GM19193 (cell line): ENCODE measurements around the gene MAD1L1.

ENCODE experiments used
- POLR2A ChIP-seq: IDR thresholded peaks from 4 replicates; pipeline ENCODE4 v1.6.1; 2011; ENCODE audit not compliant: insufficient read depth, insufficient read length; ENCODE audit errors: extremely low read depth

Gene MAD1L1

DNA sequence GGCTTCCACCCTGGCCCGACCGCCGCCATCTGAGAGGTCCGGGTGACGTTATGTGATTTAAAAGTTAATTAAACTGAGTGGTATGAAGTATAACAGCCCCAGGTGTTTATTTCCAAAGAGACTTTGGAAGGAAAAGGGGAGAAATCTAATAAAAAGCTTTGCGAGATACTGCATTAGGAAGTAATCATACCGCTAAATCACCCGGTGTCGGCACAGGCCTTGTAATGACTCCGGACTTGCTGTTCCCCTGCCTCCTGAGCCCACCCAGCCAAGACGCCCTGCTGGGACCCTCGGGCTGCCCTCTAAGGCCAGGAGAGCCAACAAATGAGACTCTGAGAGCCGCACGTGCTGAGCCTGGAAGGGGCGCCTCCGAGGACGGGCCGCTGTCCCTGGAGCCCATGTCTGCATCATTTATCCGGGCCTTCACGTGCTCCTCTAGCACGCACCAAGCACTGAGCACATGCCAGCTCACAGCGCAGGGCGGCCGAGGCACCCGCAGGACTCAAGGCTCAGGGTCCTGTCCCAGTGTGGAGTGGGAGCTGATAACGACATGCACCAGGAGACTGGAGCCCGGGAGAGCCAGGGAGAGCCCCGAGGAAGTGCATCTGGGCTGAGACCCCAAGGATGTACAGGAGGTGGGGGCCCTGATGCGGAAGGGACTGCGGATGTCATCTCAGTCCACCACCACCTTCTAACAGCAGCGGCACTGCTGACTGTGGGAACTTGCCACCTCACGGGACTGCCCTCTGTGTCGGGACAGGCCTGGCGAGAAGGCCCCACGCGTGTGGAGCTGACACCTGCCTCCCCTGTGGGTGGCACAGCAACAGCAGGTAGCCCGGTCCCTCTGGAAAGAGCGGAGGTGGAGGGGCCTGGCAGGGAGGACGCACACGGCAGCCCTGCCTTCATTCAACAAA lies 380.0 kb downstream of the MAD1L1 start:
- TF ChIP-seq POLR2A, result no peak

DNA sequence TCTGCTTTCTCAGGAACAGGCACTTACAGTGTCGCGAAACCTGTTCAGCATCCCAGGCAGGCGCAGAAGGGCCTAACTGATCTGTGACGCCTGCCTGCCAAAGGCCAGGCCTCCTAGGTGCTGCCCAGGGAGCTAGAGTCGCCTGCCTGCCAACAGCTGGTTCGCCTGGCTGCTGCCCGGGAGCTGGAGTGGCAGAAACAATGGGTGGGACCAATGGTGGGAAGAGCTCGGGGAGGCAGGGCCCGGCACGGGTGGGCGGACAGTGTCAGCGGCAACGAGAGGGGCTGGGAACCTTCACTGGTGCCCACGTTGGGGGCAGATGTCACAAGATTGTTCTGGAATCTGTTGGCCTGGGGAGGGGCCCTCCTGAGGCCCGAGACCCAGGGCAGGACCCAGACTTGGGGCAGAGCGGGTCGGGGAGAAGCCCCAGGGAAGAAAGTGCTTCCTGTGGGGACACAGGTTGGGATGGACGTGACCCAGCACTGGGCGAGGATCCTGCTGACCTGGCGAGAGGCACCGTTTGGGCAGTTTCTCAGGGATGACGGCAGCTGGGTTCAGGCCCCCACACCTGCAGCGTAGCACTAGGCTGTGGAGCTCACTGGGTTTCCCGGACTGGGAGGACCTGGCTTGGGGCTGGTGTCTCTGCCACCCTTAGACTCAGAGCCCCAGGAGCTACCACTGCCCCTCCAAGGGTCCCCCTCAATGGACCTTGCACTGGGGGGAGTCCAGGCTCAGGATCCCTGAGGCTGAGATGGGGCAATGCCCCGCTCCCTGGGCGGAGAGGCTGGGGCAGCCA lies 380.8 kb downstream of the MAD1L1 start:
- TF ChIP-seq POLR2A, result no peak

DNA sequence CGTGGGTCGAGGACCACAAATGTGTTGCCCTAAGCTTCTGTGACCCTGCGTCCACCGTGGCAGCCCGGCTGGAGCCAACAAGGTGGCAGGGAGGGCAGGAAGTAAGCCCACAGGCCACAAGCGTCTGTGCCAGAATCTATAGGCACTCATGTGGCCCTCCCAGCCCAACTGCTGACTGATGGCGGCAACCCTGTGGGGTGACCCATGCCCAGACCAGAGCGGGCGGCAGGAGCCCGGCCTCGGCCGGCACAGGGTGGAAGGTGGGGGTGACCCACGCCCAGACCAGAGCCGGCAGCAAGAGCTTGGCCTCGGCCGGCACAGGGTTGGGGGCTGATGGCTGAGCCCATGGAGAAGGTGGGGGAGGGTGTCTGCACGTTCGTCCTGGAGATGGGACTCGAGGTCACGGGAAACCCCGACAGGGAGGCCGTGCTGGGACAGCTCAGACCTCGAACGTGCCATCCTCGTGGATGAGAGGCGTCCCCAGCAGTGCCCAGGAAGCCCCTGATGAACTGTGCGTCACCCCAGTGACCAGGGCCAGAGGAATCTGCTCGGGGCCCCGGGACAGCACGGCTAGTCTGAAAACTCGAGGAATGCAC lies 381.7 kb downstream of the MAD1L1 start:
- no peak for TF ChIP-seq POLR2A

DNA sequence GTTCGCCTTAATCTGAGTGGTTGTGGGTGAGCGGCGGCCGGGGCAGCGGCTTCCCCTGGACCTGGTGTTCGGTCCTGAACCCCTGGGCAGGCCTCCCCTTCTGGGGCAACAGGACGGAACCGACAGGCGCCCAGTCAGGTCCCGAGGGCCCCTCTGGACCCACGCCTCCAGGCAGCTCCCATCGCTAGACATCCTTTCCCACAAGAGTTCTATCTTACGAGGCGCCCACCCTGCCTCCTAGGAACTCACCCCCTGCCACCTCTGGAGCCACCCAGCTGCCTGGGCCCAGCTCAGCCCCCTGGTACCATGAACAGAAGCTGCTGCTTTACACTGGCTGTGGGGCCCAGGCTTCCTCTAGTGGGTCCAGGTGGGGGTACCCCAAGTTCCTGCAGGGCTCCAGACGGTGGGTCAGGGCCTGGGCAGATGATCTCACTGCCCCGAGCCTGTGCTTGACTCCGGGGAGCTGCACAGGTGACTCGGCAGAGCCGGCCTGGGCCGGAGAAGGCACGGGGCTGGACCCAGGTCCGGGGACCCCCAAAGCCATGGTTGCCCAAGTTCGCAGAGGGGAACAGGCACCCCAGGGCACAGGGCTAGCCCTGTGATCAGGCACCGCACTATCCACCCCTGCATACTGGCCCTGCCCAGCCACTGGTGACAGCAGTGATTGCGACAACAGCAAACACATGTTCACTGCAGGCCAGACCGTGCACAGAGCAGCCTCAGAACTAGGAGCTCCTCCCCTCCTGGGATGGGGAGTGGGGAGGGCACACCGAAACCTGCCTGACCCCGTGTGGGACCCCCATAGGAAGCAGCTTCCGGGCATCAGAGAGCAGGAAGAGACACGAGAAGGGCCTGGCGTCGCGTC lies 382.4 kb downstream of the MAD1L1 start:
- TF ChIP-seq POLR2A, result no peak

DNA sequence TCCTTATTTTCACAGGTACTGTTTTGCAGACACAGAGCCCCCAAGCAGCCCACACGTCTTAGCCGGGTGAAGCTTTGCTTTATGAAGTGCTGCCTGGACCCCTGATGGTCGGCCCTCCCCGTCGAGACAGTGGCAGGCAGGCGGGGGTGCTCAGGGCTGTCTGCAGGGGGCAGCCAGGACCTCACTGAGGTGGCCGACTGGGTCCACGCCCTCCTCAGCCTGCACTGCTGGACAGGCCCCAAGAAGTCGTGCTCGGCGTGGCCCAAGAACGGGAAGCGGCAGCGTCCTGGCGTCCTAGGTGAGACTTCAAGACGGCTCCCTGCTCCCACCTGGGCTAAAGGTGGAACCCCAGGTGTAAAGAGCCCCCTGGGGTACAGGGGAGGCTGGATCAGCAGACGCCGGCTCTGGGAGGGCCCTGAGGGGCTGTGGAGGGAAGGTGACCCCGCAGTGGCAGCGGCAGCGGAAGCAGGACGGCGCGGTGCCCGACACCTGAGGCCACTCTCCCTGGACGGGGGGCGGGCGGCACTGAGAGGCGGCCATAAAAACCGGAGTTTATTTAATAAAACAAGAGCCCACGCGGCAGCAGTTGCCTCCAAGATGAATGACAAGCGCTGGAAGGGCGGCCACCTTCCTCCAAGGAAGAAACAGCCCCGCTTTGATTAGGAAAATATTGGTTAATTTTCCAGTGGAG lies 383.2 kb downstream of the MAD1L1 start:
- TF ChIP-seq POLR2A, result no peak

DNA sequence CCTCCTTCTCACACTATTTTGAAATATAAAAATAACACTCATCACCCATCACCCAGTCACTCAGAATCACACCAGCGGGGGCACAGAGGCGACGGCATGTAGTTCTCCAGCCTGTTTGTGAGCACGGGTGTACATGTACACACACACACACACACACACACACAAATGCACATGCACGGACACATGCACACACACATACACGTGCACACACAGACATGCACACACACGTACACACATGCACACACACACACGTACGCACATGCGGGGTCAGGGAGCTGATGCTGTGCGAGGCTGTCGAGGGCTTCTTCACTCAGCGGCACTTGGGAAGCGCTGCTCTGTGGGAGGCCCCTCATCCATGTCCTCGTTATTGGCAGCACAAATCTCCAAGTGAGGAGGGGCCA lies 383.8 kb downstream of the MAD1L1 start:
- no peak for TF ChIP-seq POLR2A

DNA sequence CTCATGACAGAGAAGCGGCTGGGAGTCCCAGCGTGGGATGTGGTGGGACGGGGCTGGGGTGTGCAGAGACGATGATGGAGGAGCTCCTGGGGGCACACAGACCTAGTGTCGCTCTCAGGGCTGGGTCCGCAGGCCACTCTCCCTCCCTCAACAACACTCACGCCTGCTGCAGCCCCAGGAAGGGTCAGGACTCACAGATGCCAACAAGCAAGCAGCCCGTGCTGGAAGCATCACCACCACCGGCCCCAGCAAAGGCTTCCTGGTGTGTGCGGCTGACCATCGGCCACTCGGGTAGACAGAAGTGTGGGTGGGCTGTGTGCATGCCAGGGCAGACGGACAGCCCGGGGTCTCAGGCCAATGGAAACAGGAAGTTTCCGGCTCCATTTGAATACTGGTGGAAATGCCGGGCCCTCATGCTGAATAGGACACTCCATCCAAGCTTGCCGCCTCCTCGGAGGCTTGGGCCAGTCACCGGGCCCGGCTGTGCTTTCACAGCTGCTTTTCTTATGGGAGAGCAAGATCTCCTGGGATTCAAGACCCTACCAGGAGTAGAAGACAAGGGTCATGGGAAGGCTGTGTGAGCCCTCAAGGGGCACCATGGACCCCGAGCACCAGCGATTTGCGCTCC lies 384.6 kb downstream of the MAD1L1 start:
- TF ChIP-seq POLR2A, result no peak

DNA sequence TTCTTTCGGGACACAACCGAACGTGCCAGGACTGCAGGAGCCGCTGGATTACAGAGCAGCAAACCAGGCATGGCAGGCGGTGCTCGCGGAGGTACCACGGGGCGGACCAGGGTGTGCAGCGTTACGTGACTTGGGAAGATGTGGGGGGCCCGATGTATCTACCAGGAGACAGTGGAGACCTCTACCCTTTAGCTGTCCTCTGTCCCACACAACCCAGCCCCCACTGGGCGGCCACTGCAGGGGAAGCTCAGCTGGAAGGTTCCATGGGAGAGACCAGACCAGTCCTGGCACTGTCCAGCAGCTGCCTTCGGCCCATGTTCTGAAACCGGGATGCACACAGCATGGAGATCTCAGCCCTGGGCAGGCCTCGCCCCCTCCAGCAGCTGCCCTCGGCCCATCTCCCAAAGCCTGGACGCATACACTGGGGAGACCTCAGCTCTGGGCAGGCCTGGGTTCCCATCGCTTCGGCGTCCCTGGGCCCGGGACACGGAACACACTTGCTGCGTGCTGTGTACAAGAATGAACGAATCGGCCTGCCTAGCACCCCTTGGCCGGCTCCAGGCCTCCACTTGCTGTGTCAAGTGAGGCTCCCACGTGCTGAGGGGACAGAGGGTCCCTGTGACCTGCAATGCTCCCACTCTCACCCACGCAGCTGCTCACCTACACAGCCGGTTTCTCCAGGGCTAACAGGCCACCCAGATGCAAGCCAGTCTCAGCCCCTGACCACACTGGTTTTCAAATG lies 385.3 kb downstream of the MAD1L1 start:
- no peak for TF ChIP-seq POLR2A

DNA sequence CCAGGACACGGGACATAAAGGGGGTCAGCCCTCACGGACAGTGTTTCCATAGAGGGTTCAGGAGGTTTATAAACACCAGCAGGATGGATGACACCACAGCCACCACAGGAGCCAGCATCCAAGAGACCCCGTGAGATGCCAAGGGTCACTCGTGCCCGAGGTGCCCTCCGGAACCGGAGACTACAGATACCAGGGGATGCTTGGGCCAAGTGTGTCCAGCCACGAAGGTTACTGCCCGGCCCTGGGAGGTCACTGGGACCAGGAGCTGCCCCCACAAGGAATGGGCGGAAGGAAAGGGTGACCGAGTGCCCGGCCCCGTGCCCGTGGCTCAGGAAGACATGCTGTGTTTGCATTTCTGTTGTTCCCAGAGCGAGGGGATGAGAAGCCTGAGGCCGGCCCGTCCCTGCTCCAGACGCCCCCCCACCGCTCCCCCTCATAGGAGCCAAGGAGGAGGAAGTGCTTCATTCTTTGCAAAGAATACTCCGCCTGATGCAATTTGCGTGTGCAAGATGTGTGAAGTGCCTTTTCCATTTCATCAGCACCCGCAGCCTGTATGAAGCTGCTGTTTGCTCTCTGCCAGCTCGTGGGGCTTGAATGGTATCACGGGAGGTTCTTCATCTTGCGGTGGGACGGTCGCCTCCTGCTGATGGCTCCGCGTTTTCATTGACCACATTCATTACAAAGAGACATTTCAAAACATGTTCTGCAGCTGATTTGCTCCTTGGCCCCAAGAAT lies 386.2 kb downstream of the MAD1L1 start:
- TF ChIP-seq POLR2A, result no peak

DNA sequence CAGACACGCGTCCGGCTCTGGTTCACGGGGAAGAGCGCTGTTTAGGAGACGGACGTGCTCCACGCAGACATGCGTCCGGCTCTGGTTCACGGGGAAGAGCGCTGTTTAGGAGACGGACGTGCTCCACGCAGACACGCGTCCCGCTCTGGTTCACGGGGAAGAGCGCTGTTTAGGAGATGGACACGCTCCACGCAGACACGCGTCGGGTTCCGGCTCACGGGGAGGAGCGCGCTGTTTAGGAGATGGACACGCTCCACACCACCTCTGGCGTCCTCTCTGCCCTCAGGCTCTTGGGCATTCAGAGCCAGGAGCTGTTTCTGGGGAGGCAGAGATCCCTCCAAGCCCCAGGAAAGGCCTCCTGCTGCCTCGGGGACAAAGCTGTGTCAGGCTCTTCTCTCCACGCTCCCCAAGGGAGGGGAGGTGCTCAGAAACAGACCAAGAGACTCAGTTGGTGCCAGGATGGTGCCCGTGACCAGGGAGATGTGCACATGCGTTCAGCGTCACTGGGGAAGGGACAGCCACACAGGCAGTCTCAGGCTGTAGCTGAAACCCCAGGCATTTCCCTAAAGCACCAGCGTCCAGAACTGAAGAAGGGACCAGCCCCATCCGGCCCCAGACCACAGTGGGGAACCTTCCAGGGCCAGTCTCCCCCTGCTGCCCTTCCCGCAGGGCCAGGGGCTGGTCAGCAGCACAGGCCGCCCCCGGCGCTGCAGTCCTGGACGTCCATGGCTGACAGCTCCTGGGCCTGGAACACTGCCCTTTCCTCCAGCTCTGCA lies 387.0 kb downstream of the MAD1L1 start:
- TF ChIP-seq POLR2A, result no peak

DNA sequence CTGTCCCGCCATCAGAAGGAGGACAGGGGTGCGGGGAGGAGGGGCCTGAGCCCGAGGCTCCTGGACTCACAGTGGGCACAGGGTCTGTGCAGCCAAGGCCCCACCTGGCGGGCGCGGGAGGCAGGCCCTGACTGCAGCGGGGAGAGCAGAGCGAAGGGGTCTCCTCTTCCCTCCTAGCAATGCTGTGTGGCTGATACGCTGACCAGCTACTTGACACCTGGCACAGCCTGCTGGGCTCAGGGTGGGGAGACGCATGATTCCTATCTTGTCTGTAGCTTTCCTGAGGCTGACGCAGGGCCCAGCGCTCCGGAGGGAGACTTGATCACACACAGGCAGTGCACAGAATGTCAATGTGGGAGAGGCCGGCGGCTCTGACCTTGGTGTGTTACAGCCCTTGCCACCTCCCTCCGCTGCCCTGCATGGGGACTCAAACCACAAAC lies 387.8 kb downstream of the MAD1L1 start:
- no peak for TF ChIP-seq POLR2A
